Activated CD8-positive, alpha-beta memory T cell treated with anti-CD3 and anti-CD28 coated beads for 48 hours (primary cell): ENCODE data around the gene ELF5.

Experiments
- DNase-seq, 3 experiments: peaks; one replicate each; pipeline ENCODE4 v3.0.0-alpha.2; 2020; ENCODE audit warnings: low read depth in 2 of 3, low spot score in 2 of 3

The ELF5 gene

GRCh38 chr11:34523053-34523452, 9.5 kb upstream of the ELF5 start:
- DNase-seq = no peak

GRCh38 chr11:34522188-34522587, 8.6 kb upstream of the ELF5 start:
- no peak for DNase-seq

GRCh38 chr11:34521265-34521664, 7.7 kb upstream of the ELF5 start:
- no peak for DNase-seq

GRCh38 chr11:34519595-34520235, 6.1 kb upstream of the ELF5 start:
- DNase-seq = no peak

- no peak for DNase-seq
Measured at GRCh38 chr11:34516247-34517040, 2.9 kb upstream of the ELF5 start.

GRCh38 chr11:34514597-34514996, 1.0 kb upstream of the ELF5 start:
- no peak for DNase-seq

- peak; percentile 7 to 35 (median 25) for DNase-seq
Measured at GRCh38 chr11:34512840-34513681, 533 bp downstream of the ELF5 start.

- DNase-seq = no peak
Measured at GRCh38 chr11:34510673-34511072, 2.9 kb downstream of the ELF5 start.

- no peak for DNase-seq
Measured at GRCh38 chr11:34510218-34510617, 3.4 kb downstream of the ELF5 start.

GRCh38 chr11:34509336-34509876, 4.2 kb downstream of the ELF5 start:
- DNase-seq = no peak

- no peak for DNase-seq
Measured at GRCh38 chr11:34508524-34508923, 5.1 kb downstream of the ELF5 start.

- DNase-seq = no peak
Measured at GRCh38 chr11:34507610-34508009, 6.0 kb downstream of the ELF5 start.

- DNase-seq = no peak
Measured at GRCh38 chr11:34507156-34507555, 6.4 kb downstream of the ELF5 start.

GRCh38 chr11:34505874-34506273, 7.7 kb downstream of the ELF5 start:
- DNase-seq = no peak

GRCh38 chr11:34502949-34503348, 10.6 kb downstream of the ELF5 start:
- DNase-seq = no peak

- no peak for DNase-seq
Measured at GRCh38 chr11:34501949-34502348, 11.6 kb downstream of the ELF5 start.

- DNase-seq = no peak
Measured at GRCh38 chr11:34501500-34501899, 12.1 kb downstream of the ELF5 start.

- DNase-seq = no peak
Measured at GRCh38 chr11:34499719-34500500, 13.7 kb downstream of the ELF5 start.

GRCh38 chr11:34495724-34496377, 17.7 kb downstream of the ELF5 start:
- DNase-seq = no peak

- DNase-seq = no peak
Measured at GRCh38 chr11:34495239-34495723, 18.3 kb downstream of the ELF5 start.
